OCI-LY7 (cell line): ENCODE results near the gene MED27.

Source experiments
- CTCF ChIP-seq: fragments of 200-600 bp; sonication (generic); conservative IDR thresholded peaks from 2 replicates; pipeline ENCODE4 v1.5.1; 2014; ENCODE audit warnings: mild to moderate bottlenecking, antibody characterized with exemption, low read length, moderate library complexity, mixed read lengths
- EZH2phosphoT487 ChIP-seq: fragments of 200-600 bp; sonication (generic); IDR thresholded peaks from 2 replicates; pipeline ENCODE4 v1.6.1; 2018; ENCODE audit warnings: low read depth, borderline replicate concordance, mild to moderate bottlenecking, mixed run types, antibody characterized with exemption, low read length, moderate library complexity, mixed read lengths

- TF ChIP-seq CTCF, result no peak
- TF ChIP-seq EZH2phosphoT487, result no peak
Observed at GRCh38 chr9:132025766-132026165, 53.9 kb downstream of the MED27 start.
